NOMO-1 treated with DMSO at 0.1 percent for 48 hours (cell line): ENCODE results near the gene RBPJ.

Experiments
- DNase-seq: peaks from one replicate; lab custom pipeline; 2025; ENCODE audit not compliant: unreplicated experiment; lab: John Stamatoyannopoulos, UW

The RBPJ gene

GRCh38 chr4:26320538-26321372 lies at the start of gene RBPJ:
Gene RBPJ (plus strand): TSS chr4:26321014. CDS start chr4:26321029, 15 bp downstream.
- DNase-seq: peak; percentile 82

GRCh38 chr4:26271703-26272102 lies 49.1 kb upstream of the RBPJ start:
- DNase-seq: no peak

- peak; percentile 74 for DNase-seq
Measured at GRCh38 chr4:26272654-26273615, 47.9 kb upstream of the RBPJ start.

GRCh38 chr4:26273616-26273980 lies 47.2 kb upstream of the RBPJ start:
- DNase-seq: peak; percentile 43

GRCh38 chr4:26275281-26275680 lies 45.5 kb upstream of the RBPJ start:
- no peak for DNase-seq

GRCh38 chr4:26279446-26279845 lies 41.4 kb upstream of the RBPJ start:
- DNase-seq: no peak

GRCh38 chr4:26281881-26282280 lies 38.9 kb upstream of the RBPJ start:
- DNase-seq: no peak

- no peak for DNase-seq
Measured at GRCh38 chr4:26284536-26284935, 36.3 kb upstream of the RBPJ start.

GRCh38 chr4:26285272-26285671 lies 35.5 kb upstream of the RBPJ start:
- no peak for DNase-seq

- peak; percentile 51 for DNase-seq
Measured at GRCh38 chr4:26287756-26288155, 33.1 kb upstream of the RBPJ start.

- peak; percentile 98 for DNase-seq
Measured at GRCh38 chr4:26288355-26288909, 32.4 kb upstream of the RBPJ start.

GRCh38 chr4:26289401-26289800 lies 31.4 kb upstream of the RBPJ start:
- DNase-seq: peak; percentile 67

GRCh38 chr4:26290321-26290720 lies 30.5 kb upstream of the RBPJ start:
- DNase-seq: no peak

GRCh38 chr4:26294904-26295303 lies 25.9 kb upstream of the RBPJ start:
- DNase-seq: no peak

GRCh38 chr4:26296021-26296420 lies 24.8 kb upstream of the RBPJ start:
- no peak for DNase-seq

GRCh38 chr4:26296514-26296913 lies 24.3 kb upstream of the RBPJ start:
- DNase-seq: no peak

GRCh38 chr4:26297219-26297618 lies 23.6 kb upstream of the RBPJ start:
- DNase-seq: no peak

GRCh38 chr4:26298198-26298947 lies 22.4 kb upstream of the RBPJ start:
- no peak for DNase-seq

GRCh38 chr4:26299254-26299882 lies 21.4 kb upstream of the RBPJ start:
- DNase-seq: peak; percentile 71
